ENCODE results near the gene GRIK4.
A peak's percentile ranks its signal among the peaks of the same experiment; 100 is the strongest.

The GRIK4 gene

DNA sequence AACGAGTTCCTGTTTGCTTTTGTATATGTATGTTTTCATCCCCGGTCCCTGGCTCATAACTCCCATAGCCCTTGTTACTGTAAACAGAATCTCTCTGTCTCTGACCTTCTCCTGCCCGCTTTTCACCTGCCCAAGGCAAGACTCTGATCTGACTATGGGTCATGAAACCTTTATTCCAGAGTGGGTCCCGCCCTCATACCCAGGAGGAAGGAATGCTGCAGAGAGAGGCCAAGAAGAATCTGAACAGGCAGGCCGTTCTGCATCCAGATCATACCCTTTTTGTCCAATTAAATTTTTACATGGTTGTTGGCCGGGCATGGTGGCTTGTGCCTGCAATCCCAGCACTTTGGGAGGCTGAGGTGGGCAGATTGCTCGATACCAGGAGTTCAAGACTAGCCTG, 39.6 kb downstream of the GRIK4 start:
- DNase-seq: no peak

DNA sequence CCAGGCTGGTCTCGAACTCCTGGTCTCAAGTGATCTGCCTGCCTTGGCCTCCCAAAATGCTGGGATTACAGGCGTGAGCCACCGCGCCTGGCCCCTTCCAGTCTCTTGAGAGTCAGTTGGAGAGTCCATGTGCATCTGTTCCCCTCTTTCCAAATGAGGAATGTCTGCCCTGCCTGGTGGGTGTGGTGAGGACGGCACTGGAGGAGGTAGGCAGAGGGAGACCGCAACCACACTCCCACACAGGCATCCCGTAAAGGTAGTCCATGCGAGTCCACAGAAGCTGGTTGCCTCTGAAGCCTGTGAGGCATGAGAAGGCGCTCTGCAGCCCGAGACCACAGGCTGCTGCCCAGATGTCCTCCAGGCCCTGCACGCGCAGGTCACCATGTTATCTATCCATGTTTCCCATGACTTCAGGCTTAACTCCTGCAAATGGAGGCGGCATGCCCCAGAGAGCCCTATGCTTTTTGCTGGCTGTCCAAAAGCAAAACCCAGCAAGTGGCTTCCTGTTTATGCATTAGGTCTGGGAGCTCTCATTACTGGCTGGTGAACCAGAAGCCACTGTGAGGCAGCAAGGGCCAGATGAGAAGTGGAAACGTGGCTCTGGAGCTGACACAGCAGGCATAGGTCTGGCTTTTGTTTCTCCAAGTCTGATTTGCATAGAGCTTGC, 43.4 kb downstream of the GRIK4 start:
- no peak for DNase-seq

DNA sequence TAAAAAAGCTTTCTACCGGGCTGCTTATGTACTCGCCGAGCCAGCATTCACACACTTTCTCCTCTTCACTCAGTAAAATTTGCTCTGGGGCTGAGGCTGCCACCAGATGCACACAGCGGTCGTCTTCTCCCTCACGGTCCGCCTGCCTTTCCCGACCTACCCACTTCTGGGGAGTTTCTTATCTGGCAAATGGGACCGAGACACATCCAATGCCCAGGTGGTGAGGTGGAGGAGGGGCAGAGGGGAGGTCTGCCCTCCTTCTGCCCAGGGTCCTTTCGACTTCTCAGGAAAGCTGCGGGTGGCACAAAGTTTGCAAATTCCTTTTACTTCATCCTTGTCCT, 43.9 kb downstream of the GRIK4 start:
- no peak for DNase-seq

DNA sequence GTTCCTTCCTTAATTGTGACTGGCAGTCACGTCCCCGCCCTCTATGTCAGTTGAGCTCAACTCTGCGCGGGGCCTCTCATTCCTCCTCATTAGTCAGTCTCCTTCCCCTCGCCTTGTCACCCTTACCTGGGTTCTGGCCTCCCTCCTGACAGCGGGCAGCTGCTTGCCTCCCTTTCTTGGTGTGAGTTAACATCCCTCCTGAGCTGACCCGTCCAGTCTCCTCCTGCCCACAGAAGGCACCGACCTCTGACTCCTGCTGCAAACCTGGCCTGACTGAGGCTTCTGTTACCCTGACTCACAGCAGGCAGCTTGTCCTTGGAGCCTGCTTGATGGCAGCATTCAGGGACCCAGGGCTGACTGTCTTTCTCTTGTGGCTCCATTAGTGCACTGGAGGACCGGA, 45.2 kb downstream of the GRIK4 start:
- no peak for DNase-seq

DNA sequence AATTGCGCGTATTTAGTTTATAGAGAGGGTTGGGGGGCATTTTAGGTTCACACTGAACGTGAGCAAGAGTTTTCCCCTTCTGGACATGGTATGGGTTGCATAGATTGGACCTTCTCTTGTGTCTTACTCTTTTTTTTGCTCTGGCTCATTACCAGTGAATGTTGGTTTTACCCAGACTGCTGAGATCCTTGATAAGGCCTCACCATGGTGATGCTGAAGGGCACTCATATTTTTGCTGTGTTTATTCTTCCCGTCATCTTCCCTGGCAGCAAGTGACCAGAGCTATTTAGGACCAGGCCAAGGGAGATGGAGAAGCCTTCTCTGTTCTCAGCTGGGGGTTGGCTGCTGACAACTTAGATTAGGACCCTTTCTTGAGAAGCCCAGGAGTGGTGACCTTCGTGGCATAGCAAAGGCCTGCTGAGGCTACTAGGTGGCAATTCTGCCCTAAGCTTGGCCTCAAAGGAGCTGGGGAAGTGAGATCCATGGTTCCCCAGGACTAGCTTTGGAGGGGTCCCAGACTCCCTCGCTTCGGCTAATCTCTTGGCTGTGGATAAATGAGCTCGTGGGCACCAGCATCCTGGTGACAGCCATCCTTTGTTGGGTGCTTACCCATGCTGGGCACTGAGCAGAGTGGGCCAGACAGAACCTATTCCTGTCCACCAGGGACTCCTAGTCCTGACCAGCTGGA, 47.3 kb downstream of the GRIK4 start:
- no peak for DNase-seq

DNA sequence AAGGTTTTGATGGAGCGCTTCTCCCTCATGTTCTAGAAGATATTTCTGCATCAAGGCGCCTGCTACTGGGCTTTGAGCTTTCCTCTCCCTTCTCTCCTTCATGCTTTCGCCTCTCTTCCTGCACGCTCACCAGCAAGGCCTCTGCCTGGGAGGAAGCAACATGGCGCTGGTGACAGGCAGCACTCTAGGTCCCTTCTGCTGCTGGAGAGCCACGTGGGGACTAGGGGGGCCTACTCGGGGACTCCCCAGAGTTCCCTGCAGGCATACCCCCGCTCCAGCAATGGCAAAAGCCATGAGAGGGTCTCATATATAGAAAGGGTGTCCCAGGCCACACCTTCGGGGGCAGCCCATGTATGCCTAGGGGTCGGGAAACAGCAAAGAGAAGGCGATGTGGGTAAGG, 49.7 kb downstream of the GRIK4 start:
- DNase-seq: no peak

DNA sequence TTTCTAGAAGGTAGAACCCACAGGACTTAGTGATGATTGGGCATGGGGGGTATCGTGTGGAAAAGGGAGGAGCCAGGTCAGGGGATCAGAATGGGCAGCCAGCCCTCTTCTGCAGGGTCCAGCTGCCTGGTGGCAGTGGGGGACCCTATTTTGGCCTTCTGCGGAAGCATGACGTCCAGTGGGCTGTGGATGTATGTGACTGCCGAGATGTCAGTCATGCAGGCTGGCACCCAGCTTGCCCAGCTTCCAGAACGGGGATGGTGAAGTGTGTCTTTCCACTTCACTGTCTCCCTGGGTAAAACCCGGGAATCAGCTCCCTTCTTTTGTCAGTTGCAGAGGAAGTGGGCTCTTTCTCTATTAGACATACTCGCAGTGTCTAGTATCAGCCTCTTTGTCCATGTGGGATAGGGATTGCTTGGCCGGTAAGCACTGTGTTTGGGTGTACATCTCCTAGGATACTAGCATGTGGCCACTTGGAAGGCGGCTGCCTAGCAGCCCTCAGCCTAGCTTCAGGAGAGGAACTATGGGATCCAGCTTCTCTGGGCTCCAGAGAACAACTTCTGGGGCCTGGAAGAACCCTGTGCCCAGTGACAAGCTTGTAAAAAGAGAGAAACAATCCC, 51.4 kb downstream of the GRIK4 start:
- no peak for DNase-seq

DNA sequence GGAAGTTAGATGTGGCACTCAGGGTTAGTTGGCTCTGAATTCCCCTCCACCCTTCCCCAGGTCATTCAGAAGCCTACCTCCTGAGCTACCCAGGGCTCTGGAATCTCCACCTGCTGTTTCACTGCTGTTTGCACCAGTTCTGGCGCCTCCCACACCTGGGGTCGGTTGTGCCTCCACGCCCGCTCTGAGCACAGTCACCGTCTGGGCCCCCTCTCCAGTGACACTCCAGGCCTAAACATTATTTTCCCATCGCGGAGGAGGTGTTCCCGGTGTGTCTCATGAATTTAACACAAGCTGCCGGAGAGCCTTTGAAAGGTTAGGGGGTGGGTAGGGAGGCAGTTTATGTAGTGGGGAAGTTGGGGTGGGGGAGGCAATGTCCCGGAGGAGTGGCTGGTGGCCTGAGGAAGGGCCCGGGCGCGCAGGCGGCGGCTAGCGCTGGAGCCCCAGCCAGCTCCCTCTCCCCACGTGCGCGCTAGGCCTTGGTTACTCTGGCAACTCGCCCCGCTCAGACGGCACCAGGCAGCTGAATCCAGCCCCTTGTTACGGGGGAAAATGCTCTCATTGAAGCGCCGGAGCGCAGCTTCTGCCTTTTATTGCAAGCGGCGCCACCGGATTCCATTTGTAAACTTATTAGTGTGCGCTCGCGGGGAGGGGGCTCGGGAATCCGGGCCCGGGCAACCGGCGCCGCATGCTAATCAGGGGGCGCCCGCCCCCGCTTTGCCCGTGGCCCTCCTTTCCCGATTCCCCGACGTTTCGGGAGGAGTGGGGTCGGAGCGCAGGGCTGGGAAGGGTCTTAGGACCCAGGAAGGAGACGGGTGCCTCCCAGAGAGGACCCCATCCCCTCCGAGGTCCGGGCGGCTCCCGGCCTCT, 52.4 kb downstream of the GRIK4 start:
- DNase-seq: no peak

DNA sequence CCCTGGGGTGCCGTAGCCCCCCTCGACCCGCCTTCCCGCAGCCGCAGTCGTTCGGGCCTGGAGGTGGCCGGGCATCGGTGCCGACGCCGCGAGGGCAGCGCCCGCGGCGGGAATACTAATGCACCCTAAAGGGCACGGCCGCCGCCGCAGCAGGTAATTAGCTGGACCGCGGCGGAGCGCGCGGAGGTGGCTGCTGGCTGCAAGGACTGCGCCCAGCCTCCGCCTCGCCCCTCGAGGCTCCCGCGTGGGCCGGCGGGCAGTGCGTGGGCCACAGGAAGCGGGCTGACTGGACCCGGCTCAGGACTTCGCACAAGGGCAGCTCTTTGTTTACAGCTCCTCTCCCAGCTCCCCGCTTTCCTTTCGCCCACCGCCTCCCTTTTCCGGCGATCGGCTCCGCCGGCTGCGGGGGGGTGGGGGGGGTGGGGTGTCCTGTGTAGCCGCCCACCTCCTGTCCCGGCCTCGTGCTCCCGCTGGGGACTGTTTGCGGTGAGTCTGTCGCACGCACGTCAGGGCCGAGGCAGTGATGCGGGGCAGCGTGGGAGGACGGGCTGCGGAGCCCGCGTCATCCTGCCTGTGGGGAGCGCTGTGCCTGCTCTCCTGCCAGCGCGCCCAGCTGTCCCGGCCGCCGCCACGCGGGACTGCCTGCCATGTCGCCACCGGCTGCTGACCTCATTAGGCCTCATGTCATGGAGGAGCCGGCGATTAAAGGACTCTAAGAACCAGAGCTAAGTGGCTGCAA, 53.2 kb downstream of the GRIK4 start:
- peak; percentile 58 for DNase-seq

DNA sequence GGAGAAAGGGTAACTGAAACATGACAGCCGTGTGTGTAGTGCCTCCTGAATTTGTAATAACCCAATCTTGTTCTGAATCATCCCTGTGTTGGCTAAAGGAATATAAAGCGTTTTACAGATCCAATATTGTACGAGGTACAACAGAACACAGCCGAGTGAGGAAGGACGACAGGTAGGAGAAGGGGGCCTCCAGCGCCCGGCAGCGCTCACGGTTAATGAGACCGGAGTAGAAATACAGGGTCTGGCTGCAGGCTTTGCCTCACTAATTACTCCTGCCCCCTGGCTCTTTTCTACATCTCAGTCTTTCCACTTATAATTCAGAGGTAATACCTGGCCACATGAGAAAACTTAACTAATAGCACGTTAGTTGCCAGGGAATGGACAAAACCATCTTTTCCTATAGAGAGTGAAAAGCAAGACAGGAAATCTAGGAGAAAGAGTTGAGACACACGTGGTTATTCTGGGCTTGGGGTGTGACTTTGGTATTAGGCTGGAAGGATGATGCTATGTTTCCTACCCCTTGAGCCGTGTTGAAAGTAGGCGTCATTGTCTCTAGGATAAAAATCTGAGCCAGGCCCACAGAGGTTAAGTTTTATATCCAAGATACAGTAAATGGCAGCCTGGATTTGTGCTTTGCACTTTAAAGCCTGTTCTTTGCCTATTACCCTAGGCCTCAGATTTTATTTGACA, 54.1 kb downstream of the GRIK4 start:
- DNase-seq: no peak

DNA sequence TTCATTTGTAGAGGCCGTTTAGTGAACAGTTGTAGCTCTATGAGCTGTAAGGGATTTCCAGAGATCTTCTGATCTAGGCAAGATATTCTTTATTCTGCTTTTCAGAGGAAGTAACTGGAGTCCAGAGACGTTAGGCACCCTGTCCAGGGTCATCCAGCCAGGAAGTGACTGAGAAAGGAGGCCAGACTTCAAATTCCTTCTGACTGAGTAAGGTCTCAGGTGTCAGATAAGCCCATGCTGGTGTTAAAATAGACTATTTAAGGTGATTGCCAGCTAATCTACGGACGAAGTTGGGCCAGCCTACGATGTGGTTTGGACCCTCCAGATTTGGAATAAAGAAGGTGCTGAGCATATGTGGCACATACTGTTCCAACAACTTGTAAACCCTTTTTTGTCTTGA, 54.6 kb downstream of the GRIK4 start:
- DNase-seq: no peak

DNA sequence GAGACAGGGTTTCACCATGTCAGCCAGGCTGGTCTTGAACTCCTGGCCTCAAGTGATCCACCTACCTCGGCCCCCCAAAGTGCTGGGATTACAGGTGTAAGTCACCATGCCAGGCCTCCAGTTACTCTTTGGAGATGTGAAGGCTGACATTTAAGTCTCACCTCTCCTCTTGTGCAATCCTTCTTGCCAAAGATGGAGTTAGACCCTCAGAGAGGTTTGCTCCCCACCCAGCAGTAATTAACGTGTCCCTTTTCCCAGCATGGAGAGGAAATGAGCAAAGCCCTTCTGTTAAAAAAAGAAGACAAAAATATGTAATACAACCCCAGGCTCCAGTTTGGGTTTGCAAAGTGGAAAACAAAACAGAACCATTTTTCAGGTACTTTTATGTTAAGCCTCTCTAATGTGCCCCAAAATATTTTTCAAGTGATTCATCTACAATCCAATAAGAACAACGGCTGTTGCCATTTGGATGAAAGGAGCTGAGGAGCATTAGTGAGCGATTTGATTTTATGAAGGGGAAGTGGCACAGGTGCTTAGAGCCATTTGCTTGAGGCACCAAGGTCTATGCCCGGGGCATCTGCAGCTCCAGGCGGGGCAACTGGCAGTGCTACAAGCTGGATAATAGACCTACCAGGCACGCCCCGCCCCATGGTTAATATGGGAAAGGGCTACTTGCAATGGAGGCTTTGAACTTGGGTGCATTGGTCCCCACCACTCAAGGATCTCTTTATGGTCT, 57.2 kb downstream of the GRIK4 start:
- DNase-seq: no peak

DNA sequence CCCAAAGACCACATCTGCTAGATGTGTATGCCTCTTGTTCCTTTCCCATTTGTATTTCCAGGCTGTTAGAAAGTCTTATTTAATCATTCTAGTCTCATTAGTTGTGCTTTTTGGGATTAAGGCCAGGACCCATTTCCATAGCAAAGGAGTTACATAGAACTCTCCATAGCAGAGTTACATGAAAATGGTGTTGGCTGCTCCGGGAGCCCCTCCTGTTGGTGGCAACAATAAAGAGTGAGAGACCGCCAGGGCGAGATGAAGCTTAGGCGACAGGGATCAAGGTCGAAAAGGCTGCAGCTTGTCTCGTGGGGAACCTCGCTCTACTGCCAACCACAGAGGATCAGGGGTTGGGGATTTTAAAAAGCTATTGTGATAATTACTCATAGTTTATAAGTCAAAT, 58.3 kb downstream of the GRIK4 start:
- no peak for DNase-seq

DNA sequence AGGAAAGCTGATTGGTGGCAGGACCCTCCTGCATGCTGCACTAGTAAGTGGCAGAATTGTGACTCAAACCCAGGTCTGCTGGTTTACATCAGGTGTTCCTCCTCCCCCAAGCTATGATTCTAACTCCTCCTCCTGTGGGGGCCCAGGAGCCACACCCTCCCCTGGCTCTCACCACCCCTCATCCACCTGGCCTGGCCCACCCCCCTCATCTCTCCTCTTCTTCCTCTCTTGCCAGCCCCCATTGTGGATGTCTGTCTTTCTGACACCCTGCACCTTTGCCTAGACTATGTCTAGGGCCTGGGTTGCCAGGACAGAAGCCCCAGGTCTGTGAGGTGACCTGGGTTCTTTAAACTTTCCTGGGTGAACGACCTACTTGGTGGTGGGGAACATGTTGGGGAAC, 59.9 kb downstream of the GRIK4 start:
- no peak for DNase-seq

DNA sequence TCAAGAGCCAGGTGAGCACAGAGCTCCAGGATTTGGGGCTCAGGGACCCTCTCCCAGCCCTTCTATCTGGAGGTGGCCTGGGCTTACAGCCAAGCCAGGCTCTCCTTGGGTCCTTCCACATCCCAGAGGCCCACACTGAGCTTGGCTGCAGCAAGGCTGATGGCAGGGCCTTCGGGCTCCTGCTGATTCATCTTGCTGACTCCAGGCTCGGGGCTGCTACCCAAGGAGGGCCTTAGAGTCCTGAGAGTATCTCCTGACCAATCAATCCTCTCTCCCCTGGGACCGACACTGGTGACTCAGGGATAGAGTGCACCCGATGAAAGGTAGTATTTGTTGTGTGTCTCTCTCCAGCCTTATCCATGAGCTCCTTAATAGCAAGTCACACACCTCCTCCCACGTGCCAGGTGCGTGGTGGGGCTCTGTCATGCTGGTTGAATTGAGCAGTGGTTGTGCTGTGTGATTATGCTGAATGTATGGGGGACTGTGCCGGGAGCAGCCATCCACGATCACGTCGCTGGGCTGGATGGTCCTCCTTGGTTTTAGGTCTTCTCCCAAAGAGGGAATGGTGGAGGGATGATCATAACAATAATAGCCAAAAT, 62.3 kb downstream of the GRIK4 start:
- no peak for DNase-seq

DNA sequence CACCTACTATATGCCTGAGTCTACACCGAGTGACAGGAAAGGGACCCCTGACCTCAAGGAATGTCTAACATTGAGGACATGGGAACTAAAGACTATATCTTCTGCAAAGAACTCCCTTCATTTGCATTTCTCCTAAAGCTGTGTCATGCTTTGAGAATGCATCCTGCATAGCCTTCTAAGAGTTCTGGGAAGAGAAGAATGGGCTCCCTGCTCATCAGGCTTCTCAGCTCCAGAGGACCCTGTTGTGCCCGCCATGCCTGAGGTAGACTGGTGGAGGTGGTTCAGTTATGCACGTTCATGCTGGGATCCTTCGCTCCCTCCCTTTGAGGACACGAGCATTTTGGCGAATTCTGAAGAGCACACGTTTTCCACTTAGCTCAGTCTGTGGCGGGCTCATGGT, 63.3 kb downstream of the GRIK4 start:
- DNase-seq: no peak

DNA sequence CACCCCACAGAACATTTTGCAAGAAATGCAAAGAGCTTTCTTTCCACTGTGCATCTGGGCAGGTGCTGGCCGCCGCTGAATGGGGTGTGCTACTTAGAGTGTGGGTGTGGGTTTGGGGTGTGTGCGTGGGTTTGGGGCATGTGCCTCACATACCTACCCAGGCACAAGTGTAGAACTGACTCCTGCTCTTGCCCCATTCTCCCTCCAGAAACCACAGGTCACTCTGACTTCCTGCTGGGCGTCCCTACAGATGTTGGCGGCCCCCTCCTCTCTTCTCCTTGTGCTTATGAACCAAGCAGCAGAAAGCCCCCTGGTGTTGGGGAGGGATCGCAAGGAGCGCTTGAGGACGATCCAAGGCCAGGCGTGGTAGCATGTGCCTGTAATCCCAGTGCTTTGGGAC, 63.9 kb downstream of the GRIK4 start:
- no peak for DNase-seq

DNA sequence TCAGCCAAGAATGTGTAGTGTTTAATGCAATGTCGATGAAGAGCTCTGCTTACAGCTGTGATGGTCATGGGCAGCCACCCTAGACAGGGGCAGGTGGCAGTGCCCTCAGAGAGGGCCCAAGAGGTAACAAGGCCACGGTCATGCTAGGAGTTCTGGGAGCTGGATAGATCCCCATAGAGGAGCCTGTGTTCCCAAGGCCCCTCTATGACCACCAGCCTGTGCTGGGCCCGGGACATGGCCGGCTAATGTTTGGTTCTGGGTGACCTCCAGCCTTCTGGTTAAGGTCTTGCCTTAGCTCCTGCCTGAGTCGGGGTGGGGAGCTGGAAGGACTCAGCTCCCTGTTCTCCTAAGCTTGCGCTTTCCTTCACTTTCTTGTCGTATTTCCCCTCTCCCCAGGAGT, 65.1 kb downstream of the GRIK4 start:
- no peak for DNase-seq

DNA sequence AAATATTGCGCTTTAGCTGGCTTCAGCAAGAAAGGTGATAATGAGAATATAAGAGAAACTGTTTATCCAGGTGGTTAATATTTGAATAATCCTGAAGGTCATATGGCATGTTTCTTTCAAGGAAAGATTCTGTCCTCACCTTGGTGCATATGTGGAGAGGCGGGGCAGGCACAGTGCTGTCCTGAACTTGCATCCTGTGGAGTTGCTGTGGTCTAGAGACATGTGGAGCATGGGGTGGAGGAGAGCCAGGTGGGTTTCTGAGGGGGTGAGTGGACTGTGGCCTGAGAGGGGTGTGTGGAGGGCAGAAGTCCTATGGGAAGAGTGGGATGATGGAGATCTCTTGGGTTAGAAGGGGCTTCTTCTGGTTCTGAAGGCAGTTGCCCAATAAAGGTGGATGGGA, 65.5 kb downstream of the GRIK4 start:
- no peak for DNase-seq

DNA sequence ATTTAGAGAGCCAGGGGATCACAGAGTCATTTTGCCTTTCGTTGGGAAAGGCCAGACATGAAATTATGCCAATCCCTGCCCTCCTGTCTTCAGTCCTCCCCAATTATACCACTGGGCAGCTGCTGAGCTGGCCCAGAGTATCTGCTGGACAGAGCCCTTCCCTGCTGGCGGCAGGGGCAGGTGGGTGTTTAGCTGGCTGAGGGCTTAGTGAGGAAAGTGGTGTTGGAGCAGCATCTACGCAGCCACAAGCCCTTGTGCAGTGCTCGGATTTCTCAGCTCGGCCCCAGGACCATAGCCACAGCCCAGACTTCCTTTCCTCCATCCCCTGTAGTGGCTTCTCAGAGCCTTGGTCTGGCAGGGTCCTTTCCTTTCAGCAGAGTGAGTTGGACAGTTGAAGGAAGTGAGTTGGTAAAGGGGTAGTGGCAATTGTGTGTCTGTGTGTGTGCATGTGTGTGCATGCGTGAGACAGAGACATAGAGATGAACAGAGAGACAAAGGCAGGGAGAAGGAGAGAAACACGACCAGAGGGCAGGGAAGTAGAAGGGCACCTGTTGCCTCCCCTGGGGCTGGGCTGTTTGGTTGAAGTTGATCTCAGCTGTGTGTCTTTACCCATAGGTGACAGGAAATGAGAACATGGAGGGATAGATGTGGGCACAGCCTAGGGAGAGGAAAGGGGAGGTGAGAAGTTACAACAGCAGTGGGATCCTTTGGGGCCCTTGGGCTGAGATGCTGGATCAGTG, 66.2 kb downstream of the GRIK4 start:
- no peak for DNase-seq
